OCI-LY7 (cell line): ENCODE results near the gene LMOD1.

Source experiments
- EZH2phosphoT487 ChIP-seq: fragments of 200-600 bp; sonication (generic); IDR thresholded peaks from 2 replicates; pipeline ENCODE4 v1.6.1; 2018; ENCODE audit warnings: low read depth, borderline replicate concordance, mild to moderate bottlenecking, mixed run types, antibody characterized with exemption, low read length, moderate library complexity, mixed read lengths
- TF ChIP-seq, protein P1 (sequence below): fragments of 200-600 bp; sonication (generic); conservative IDR thresholded peaks from 2 replicates; pipeline ENCODE4 v1.5.1; 2014; ENCODE audit warnings: mild to moderate bottlenecking, antibody characterized with exemption, low read length, moderate library complexity, mixed read lengths

- no peak for TF ChIP-seq EZH2phosphoT487
- TF ChIP-seq, protein P1, sequence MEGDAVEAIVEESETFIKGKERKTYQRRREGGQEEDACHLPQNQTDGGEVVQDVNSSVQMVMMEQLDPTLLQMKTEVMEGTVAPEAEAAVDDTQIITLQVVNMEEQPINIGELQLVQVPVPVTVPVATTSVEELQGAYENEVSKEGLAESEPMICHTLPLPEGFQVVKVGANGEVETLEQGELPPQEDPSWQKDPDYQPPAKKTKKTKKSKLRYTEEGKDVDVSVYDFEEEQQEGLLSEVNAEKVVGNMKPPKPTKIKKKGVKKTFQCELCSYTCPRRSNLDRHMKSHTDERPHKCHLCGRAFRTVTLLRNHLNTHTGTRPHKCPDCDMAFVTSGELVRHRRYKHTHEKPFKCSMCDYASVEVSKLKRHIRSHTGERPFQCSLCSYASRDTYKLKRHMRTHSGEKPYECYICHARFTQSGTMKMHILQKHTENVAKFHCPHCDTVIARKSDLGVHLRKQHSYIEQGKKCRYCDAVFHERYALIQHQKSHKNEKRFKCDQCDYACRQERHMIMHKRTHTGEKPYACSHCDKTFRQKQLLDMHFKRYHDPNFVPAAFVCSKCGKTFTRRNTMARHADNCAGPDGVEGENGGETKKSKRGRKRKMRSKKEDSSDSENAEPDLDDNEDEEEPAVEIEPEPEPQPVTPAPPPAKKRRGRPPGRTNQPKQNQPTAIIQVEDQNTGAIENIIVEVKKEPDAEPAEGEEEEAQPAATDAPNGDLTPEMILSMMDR, result 0 out of 2 replicates have a peak, but pooled peaks have one; percentile 20
Observed at GRCh38 chr1:201983380-201983805, 37.0 kb upstream of the LMOD1 start.
